Measurements from ENCODE around the gene MFRP.
A peak's percentile ranks its signal among the peaks of the same experiment; 100 is the strongest.

MFRP gene

DNA sequence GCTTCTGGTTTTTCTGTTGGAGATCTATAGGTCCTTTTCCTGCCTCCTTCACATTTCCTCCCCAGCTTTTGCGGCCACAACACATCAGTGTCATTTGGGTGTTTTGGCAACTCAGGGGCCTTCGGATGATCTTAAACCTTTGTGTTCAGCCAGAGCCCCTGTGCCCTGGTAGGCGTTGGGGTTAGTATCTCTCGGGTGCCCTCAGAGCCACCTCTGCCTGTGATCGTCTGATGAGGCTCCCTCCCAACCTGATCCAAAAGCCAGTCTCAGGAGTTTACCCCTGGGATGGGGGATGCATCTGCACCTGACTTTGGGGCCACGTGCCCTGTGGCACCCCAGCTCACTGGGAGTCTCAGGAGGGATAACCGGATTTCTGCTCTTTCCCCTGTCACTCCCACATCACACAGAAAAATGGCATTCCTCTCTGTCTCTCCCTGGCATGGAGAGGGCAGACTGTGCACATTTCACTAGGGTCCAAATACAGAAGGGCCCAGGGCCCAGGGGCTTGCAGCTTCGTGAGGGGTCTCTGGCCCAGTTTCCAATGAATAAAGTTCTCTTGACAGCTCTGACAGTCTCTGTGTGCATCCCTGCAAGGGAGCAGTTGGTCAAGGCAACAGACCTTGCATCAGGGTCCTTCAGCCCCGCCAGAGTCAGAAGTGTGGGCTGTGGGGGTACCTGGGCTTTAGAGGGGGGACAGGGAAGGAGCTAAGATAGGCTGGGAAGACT is 9.6 kb downstream of the MFRP start:
- no peak overlapping the region for H3K27ac ChIP-seq (ENCODE audit: extremely low read depth, low read depth, low read length)
- ChIA-PET POLR2A (interaction anchor here (1.0 to 3.2 kb wide), 7 partner anchors 18 to 132 kb away, joined by 4 to 39 read pairs (median 9); partner anchors contain the start of genes CBL and MCAM), CTCF (interaction anchor here (0.6 to 7.2 kb wide), 11 partner anchors 11 to 209 kb away, joined by 3 to 160 read pairs (median 18); partner anchors contain the start of genes MCAM, MFRP and USP2)

GRCh38 chr11:119335655-119336543 is 10.6 kb downstream of the MFRP start:
- H3K4me3 ChIP-seq (ENCODE audit: low read depth, low read length), result peak overlapping the region; percentile 90
- CTCF ChIA-PET, result interaction anchor here (0.6 to 7.2 kb wide), 5 partner anchors 12 to 387 kb away, joined by 3 to 160 read pairs (median 34); partner anchors contain the start of genes MFRP and USP2
- H3K36me3 ChIP-seq (ENCODE audit: control insufficient read depth in 2 of 2, insufficient read depth in 1 of 2, low read length in 2 of 2), result peaks cover 0 to 19% of the 10 kb centered on the region in 2 experiments; a peak in 1 of 3 replicates
- H3K27ac ChIP-seq (ENCODE audit: extremely low read depth, low read depth, low read length), result no peak overlapping the region
- H3K9me3 ChIP-seq (ENCODE audit: control insufficient read depth, insufficient read depth, low read depth, low read length), result no peaks in the 10 kb centered on the region
- POLR2A ChIA-PET, result interaction anchor here (0.5 to 0.9 kb wide), 3 partner anchors 25 to 130 kb away, joined by 4 to 5 read pairs (median 4); partner anchors contain the start of gene CBL
- no peaks in the 10 kb centered on the region; the same call in 1 of the 2 replicates for H3K4me1 ChIP-seq (ENCODE audit: control insufficient read depth, insufficient read depth, low read length)
- TF ChIP-seq, protein P1, sequence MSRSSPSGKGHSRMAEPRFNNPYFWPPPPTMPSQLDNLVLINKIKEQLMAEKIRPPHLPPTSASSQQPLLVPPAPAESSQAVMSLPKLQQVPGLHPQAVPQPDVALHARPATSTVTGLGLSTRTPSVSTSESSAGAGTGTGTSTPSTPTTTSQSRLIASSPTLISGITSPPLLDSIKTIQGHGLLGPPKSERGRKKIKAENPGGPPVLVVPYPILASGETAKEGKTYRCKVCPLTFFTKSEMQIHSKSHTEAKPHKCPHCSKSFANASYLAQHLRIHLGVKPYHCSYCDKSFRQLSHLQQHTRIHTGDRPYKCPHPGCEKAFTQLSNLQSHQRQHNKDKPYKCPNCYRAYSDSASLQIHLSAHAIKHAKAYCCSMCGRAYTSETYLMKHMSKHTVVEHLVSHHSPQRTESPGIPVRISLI (tag by site-specific recombination; IDR thresholded peaks at IDR 0.05), result no peak
- TF ChIP-seq ZBTB1 (tag by site-specific recombination; IDR thresholded peaks at IDR 0.05) (no peak), ZSCAN16 (tag by site-specific recombination; IDR thresholded peaks at IDR 0.05) (no peak), ZNF518A (tag by site-specific recombination; conservative IDR thresholded peaks at IDR 0.05; ENCODE audit: low read depth) (no peak), ZNF266 (tag by site-specific recombination; IDR thresholded peaks at IDR 0.05; ENCODE audit: low read depth) (no peak), ZNF664 (tag by site-specific recombination; IDR thresholded peaks at IDR 0.05) (no peak), SP7 (tag by site-specific recombination; IDR thresholded peaks at IDR 0.05) (no peak)

More for the DNA sequence above, 9.6 kb downstream of the MFRP start:
- no peak for TF ChIP-seq ZNF76 (tag by site-specific recombination; IDR thresholded peaks at IDR 0.05; ENCODE audit: borderline replicate concordance, low read depth)
- H3K9me3 ChIP-seq (ENCODE audit: control insufficient read depth, insufficient read depth, low read depth, low read length), result no peaks in the 10 kb centered on the region
- no peak overlapping the region for H3K4me3 ChIP-seq (ENCODE audit: low read depth, low read length)
- peaks cover 0 to 19% of the 10 kb centered on the region in 2 experiments; a peak in 1 of 3 replicates for H3K36me3 ChIP-seq (ENCODE audit: control insufficient read depth in 2 of 2, insufficient read depth in 1 of 2, low read length in 2 of 2)
- H3K4me1 ChIP-seq (ENCODE audit: control insufficient read depth, insufficient read depth, low read length), result no peaks in the 10 kb centered on the region; the same call in 1 of the 2 replicates

GRCh38 chr11:119335091-119335654 is 11.3 kb downstream of the MFRP start:
- Histone ChIP-seq H3K36me3 (ENCODE audit: control insufficient read depth in 2 of 2, insufficient read depth in 1 of 2, low read length in 2 of 2) (peaks cover 0 to 19% of the 10 kb centered on the region in 2 experiments; a peak in 1 of 3 replicates), H3K9me3 (ENCODE audit: control insufficient read depth, insufficient read depth, low read depth, low read length) (no peaks in the 10 kb centered on the region), H3K27ac (ENCODE audit: extremely low read depth, low read depth, low read length) (peak overlapping the region; percentile 18; the same call in 1 of the 2 replicates), H3K4me3 (ENCODE audit: low read depth, low read length) (peak overlapping the region; percentile 90), H3K4me1 (ENCODE audit: control insufficient read depth, insufficient read depth, low read length) (no peaks in the 10 kb centered on the region; the same call in 1 of the 2 replicates)
- ChIA-PET POLR2A (interaction anchor here (0.5 to 1.6 kb wide), 5 partner anchors 12 to 129 kb away, joined by 4 to 14 read pairs (median 5); partner anchors contain the start of gene CBL), CTCF (interaction anchor here (0.6 to 7.2 kb wide), 5 partner anchors 13 to 388 kb away, joined by 3 to 160 read pairs (median 5); partner anchors contain the start of gene USP2)
- TF ChIP-seq ZNF785 (tag by site-specific recombination; IDR thresholded peaks at IDR 0.05), result no peak

All from HEK293 (cell line).